ENCODE measurements around the gene FXYD1. TPM values are rescaled to one million over a fixed set of nuclear protein-coding genes. Genes with fewer than 3 reads are reported as not detected.

The FXYD1 gene
- polyA plus RNA-seq, 4 donors = 20.6 to 33.0 (median 23.7) TPM

GRCh38 chr19:35178701-35179100 lies 40.1 kb downstream of the FXYD1 start:
- DNase-seq (ENCODE audit: low read depth in 4 of 4, low spot score in 3 of 4) = no peak

- DNase-seq (ENCODE audit: low read depth in 4 of 4, low spot score in 3 of 4) = no peak
Observed at GRCh38 chr19:35179830-35180229, 41.2 kb downstream of the FXYD1 start.

DNA sequence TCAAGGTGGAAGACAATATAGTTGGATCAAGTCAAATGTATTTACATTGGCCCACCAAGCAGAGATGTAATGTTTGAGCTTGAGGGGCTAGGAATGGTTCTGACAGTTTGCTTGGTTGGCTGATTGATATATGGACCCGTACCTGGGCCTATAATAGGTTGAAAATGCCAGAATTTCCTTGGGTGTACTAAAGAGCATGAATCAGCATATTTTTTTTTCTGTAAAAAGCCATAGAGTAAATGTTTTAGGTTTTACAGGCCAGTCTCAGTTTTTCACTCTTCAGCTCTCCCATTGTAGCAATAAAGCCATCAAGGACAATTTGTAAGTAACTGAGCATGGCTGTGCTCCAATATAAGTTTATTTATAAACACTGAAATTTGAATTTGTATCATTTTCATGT lies 42.8 kb downstream of the FXYD1 start:
- no peak for DNase-seq (ENCODE audit: low read depth in 4 of 4, low spot score in 3 of 4)

- DNase-seq (ENCODE audit: low read depth in 4 of 4, low spot score in 3 of 4) = no peak
Observed at GRCh38 chr19:35184267-35184666, 45.6 kb downstream of the FXYD1 start.

DNA sequence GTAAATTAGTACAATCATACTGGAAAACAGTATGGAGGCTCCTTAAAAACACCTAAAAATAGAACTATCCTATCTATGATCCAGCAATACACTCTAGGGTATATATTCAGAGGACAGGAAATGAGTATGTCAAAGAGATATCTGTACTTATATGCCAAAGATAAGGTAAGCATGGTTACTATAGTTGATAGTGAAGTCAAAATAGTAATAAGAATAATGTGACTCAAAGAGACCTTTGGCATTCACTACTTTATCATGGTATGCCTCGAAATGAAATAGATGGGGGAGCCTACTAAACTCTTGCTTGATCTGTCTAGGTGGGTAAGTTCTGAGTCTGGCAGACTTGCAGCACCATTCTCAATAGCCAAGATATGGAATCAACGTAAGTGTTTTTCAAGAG lies 46.3 kb downstream of the FXYD1 start:
- DNase-seq (ENCODE audit: low read depth in 4 of 4, low spot score in 3 of 4) = no peak

Other genes with a start within 250 kb of the FXYD1 start
- gene ZNF30, start 211.9 kb upstream of the FXYD1 start, polyA plus RNA-seq (ENCODE audit: insufficient read length in 4 of 4) = 1 to 10 TPM; 5.9 to 7.5 (median 6.7) TPM
- 1 to 10 TPM; 5.2 to 7.5 (median 6.9) TPM for gene ZNF792, start 174.6 kb upstream of the FXYD1 start, polyA plus RNA-seq (ENCODE audit: insufficient read length in 4 of 4)
- 10 to 100 TPM; 48.4 to 60.8 (median 57.5) TPM for gene GRAMD1A, start 138.5 kb upstream of the FXYD1 start, polyA plus RNA-seq (ENCODE audit: insufficient read length in 4 of 4)
- gene SCN1B, start 108.4 kb upstream of the FXYD1 start, polyA plus RNA-seq (ENCODE audit: insufficient read length in 4 of 4) = 1 to 10 TPM in 3 of 4 donors, under 1 TPM in 1; 0.72 to 1.4 (median 1.2) TPM
- gene HPN, start 97.1 kb upstream of the FXYD1 start, polyA plus RNA-seq (ENCODE audit: insufficient read length in 4 of 4) = 100 to 1,000 TPM in 2 of 4 donors, 10 to 100 TPM in 2; 92.2 to 137 (median 98.5) TPM
- 10 to 100 TPM; 10.2 to 37.3 (median 20.9) TPM for gene FXYD3, start 23.0 kb upstream of the FXYD1 start, polyA plus RNA-seq (ENCODE audit: insufficient read length in 4 of 4)
- gene LGI4, start 3.8 kb upstream of the FXYD1 start, polyA plus RNA-seq (ENCODE audit: insufficient read length in 4 of 4) = 1 to 10 TPM; 2.0 to 4.9 (median 3.2) TPM
- gene FXYD7, start 4.4 kb downstream of the FXYD1 start, polyA plus RNA-seq (ENCODE audit: insufficient read length in 4 of 4) = 1 to 10 TPM in 3 of 4 donors, under 1 TPM in 1; 0.61 to 1.5 (median 1.2) TPM
- 10 to 100 TPM; 17.6 to 39.1 (median 26.6) TPM for gene FXYD5, start 15.9 kb downstream of the FXYD1 start, polyA plus RNA-seq (ENCODE audit: insufficient read length in 4 of 4)
- not detected for gene FAM187B, start 89.9 kb downstream of the FXYD1 start, polyA plus RNA-seq (ENCODE audit: insufficient read length in 4 of 4)
- 10 to 100 TPM; 52.3 to 69.7 (median 52.8) TPM for gene LSR, start 110.2 kb downstream of the FXYD1 start, polyA plus RNA-seq (ENCODE audit: insufficient read length in 4 of 4)
- 100 to 1,000 TPM; 149 to 179 (median 162) TPM for gene USF2, start 130.1 kb downstream of the FXYD1 start, polyA plus RNA-seq (ENCODE audit: insufficient read length in 4 of 4)
- gene HAMP, start 143.7 kb downstream of the FXYD1 start, polyA plus RNA-seq (ENCODE audit: insufficient read length in 4 of 4) = under 1 TPM; 0.12 to 0.39 (median 0.18) TPM
- 10 to 100 TPM in 1 of 4 donors, 1 to 10 TPM in 3; 2.4 to 13.5 (median 2.8) TPM for gene MAG, start 153.3 kb downstream of the FXYD1 start, polyA plus RNA-seq (ENCODE audit: insufficient read length in 4 of 4)
- 10 to 100 TPM in 2 of 4 donors, 1 to 10 TPM in 2; 6.6 to 31.5 (median 9.0) TPM for gene CD22, start 190.4 kb downstream of the FXYD1 start, polyA plus RNA-seq (ENCODE audit: insufficient read length in 4 of 4)
- gene FFAR1, start 209.1 kb downstream of the FXYD1 start, polyA plus RNA-seq (ENCODE audit: insufficient read length in 4 of 4) = under 1 TPM; 0.22 to 0.57 (median 0.33) TPM
- gene FFAR3, start 219.6 kb downstream of the FXYD1 start, polyA plus RNA-seq (ENCODE audit: insufficient read length in 4 of 4) = under 1 TPM in 3 of 4 donors, not detected in 1; 0.10 to 0.30 (median 0.25) TPM
- not detected for gene GPR42, start 232.2 kb downstream of the FXYD1 start, polyA plus RNA-seq (ENCODE audit: insufficient read length in 4 of 4)

Data from right renal pelvis (tissue), 4 donors.